ENCODE results near the gene TRMT112.

DNA sequence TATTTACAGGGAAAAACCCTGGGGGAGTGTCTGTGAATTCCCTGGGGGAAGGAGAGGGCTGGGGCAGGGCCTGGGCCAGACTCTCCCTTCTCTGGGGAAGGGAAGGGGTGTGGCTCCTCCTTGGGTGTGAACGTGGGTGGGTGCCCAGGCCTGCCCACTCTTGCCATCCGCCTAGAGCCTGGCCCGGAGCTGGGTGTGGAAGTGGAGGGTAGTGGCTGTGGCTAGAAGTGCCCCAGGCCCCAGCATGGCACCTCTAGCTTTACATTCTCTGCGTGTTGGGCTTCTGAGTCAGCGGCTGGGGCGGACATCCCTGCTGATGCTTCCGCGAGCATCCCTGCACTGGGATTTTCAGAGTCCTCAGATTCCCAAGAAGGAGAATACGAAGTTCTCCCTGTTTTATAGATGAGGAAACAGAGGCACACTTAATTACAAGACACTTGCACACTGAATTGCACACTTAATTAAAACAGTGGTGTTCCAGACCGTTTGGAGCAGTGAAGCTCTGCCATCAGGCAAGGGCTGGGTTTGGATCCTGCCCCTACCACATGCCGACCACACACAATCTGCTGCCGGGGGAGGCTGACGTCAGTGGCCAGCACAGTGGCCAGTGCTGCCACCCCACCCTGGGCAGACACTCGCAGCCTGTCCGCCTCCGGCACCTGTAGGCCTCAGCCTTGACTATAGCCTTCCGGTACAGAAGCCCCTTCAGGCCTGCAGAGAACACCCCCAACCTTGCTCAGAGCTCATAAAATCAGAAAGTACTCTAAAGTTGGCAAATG lies 40.5 kb downstream of the TRMT112 start:
- TF ChIP-seq POLR2AphosphoS5 (IDR thresholded peaks at IDR 0.05; ENCODE audit: low read depth) (no peak), CTCF (conservative IDR thresholded peaks at IDR 0.05; ENCODE audit: low read depth in 2 of 2) (no peak)

All from GM23338 (cell line).